IMR-90 (cell line): ENCODE data around the gene TANGO6.

ENCODE experiments used
- BHLHE40 ChIP-seq: fragments of 150-350 bp; IDR thresholded peaks from 2 replicates; pipeline ENCODE4 v1.6.1; 2016; ENCODE audit warnings: mild to moderate bottlenecking, low read depth, low read length
- CEBPB ChIP-seq: IDR thresholded peaks from 2 replicates; pipeline ENCODE4 v1.6.1; 2012; ENCODE audit warnings: low read depth, low read length, improper control_type of control experiment
- ELK1 ChIP-seq: fragments of 150-350 bp; IDR thresholded peaks from 2 replicates; pipeline ENCODE4 v1.6.1; 2016; ENCODE audit warnings: low read depth, mild to moderate bottlenecking, low read length, moderate library complexity, borderline replicate concordance
- FOS ChIP-seq: fragments of 150-350 bp; IDR thresholded peaks from 2 replicates; pipeline ENCODE4 v1.6.1; 2016; ENCODE audit warnings: low read depth, low read length
- MAFK ChIP-seq: IDR thresholded peaks from 2 replicates; pipeline ENCODE4 v1.6.1; 2012; ENCODE audit warnings: low read depth, low read length, improper control_type of control experiment
- MAZ ChIP-seq: IDR thresholded peaks from 2 replicates; pipeline ENCODE4 v1.6.1; 2012; ENCODE audit warnings: low read depth, mild to moderate bottlenecking, low read length, improper control_type of control experiment, moderate library complexity, borderline replicate concordance
- MXI1 ChIP-seq: IDR thresholded peaks from 2 replicates; pipeline ENCODE4 v1.6.1; 2012; ENCODE audit warnings: low read depth, mild to moderate bottlenecking, low read length, moderate library complexity, borderline replicate concordance
- POLR2A ChIP-seq: IDR thresholded peaks from 2 replicates; pipeline ENCODE4 v1.6.1; 2012; ENCODE audit warnings: mild to moderate bottlenecking, low read depth, low read length
- RAD21 ChIP-seq: IDR thresholded peaks from 2 replicates; pipeline ENCODE4 v1.6.1; 2012; ENCODE audit warnings: low read length, improper control_type of control experiment
- RCOR1 ChIP-seq: IDR thresholded peaks from 2 replicates; pipeline ENCODE4 v1.6.1; 2012; ENCODE audit warnings: mild to moderate bottlenecking, low read length, improper control_type of control experiment; ENCODE audit not compliant: insufficient replicate concordance
- RFX5 ChIP-seq: IDR thresholded peaks from 2 replicates; pipeline ENCODE4 v1.8.0; 2012; ENCODE audit warnings: low read depth, mild to moderate bottlenecking, low read length, moderate library complexity
- SMC3 ChIP-seq: fragments of 150-350 bp; IDR thresholded peaks from 2 replicates; pipeline ENCODE4 v1.6.1; 2016; ENCODE audit warnings: low read depth, mild to moderate bottlenecking, antibody characterized with exemption, low read length, moderate library complexity
- TF ChIP-seq, protein P1 (sequence below): conservative IDR thresholded peaks from 2 replicates; pipeline ENCODE4 v1.5.1; 2012; ENCODE audit warnings: mild to moderate bottlenecking, low read depth, low read length, improper control_type of control experiment

DNA sequence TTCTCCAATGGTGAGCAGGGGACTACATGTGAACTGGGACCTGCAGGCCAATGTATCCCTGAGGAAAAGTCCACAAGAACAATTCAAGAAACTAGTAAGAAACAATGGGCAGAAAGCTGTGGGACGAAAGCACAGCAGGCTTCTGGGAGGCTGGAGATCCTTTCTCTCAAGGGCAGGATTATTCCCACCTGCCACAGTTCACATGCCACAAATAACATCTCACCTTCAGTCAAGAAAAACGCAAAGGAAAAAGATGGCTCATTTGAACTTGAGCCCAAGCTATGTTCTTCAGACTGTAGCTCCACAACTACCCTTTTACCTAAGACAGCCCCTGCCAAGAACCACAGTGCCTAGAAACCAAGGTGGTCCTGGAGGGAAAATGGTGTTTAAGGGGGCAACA is 275.1 kb downstream of the TANGO6 start:
- TF ChIP-seq, protein P1, sequence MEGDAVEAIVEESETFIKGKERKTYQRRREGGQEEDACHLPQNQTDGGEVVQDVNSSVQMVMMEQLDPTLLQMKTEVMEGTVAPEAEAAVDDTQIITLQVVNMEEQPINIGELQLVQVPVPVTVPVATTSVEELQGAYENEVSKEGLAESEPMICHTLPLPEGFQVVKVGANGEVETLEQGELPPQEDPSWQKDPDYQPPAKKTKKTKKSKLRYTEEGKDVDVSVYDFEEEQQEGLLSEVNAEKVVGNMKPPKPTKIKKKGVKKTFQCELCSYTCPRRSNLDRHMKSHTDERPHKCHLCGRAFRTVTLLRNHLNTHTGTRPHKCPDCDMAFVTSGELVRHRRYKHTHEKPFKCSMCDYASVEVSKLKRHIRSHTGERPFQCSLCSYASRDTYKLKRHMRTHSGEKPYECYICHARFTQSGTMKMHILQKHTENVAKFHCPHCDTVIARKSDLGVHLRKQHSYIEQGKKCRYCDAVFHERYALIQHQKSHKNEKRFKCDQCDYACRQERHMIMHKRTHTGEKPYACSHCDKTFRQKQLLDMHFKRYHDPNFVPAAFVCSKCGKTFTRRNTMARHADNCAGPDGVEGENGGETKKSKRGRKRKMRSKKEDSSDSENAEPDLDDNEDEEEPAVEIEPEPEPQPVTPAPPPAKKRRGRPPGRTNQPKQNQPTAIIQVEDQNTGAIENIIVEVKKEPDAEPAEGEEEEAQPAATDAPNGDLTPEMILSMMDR, result no peak
- no peak for TF ChIP-seq CEBPB
- TF ChIP-seq BHLHE40, result no peak
- TF ChIP-seq RFX5, result no peak
- TF ChIP-seq MAZ, result no peak
- TF ChIP-seq ELK1, result no peak
- no peak for TF ChIP-seq POLR2A
- no peak for TF ChIP-seq RAD21
- TF ChIP-seq RCOR1, result no peak
- TF ChIP-seq FOS, result no peak
- no peak for TF ChIP-seq MAFK
- TF ChIP-seq MXI1, result no peak
- no peak for TF ChIP-seq SMC3
